Measurements from ENCODE around the gene GSTCD. TPM values are rescaled to one million over a fixed set of nuclear protein-coding genes. Genes with fewer than 3 reads are reported as not detected.
A peak's percentile ranks its signal among the peaks of the same experiment; 100 is the strongest.

The GSTCD gene
- total RNA-seq, 1 experiment from 2014 or later = 17.9 TPM

DNA sequence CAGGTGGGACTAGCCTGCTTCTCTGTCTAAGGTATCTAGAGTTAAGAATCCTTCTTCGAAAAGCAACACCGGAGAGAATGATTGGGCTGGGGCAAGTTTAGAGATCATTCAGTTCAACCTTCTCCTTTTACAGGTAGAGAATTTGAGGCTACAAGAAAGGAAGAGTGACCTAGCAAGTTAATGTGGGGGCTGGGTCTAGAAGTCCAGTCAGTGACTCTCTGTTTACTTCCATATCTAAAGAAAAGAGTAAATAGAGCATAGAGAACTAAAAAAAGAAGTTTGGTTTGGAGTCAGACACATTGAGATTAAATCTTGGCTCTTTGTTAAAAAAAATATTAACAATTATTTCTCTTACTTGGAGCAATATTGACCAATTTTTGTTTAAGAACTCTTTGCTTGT lies 122.6 kb downstream of the GSTCD start:
- Histone ChIP-seq H3K23me2 (ENCODE audit: insufficient read length, low read depth, low read length, poor library complexity, severe bottlenecking) (no peaks in the 10 kb centered on the region), H3K27me3 (ENCODE audit: insufficient read depth, low read length) (no peaks in the 10 kb centered on the region), H3K9ac (ENCODE audit: extremely low read depth, insufficient read length, low read length) (no peak overlapping the region), H3K79me1 (ENCODE audit: insufficient read depth, low read depth, low read length, poor library complexity, severe bottlenecking) (no peaks in the 10 kb centered on the region), H4K91ac (ENCODE audit: insufficient read length, low read depth, low read length) (no peak overlapping the region), H3K9me3 (ENCODE audit: control insufficient read depth, low read depth, low read length) (no peaks in the 10 kb centered on the region), H3K14ac (ENCODE audit: insufficient read depth, low read length) (no peak overlapping the region), H3K4me2 (ENCODE audit: insufficient read depth, insufficient read length, low read length) (no peak overlapping the region), H2BK15ac (ENCODE audit: low read depth, low read length) (no peak overlapping the region), H2BK120ac (ENCODE audit: low read depth, low read length, poor library complexity, severe bottlenecking) (no peak overlapping the region), H2AK5ac (ENCODE audit: insufficient read length, low read length) (no peak overlapping the region), H2BK5ac (ENCODE audit: insufficient read length, low read length) (no peak overlapping the region), H4K8ac (replicated peaks; ENCODE audit: insufficient read length, low read depth, low read length) (no peak overlapping the region), H2BK12ac (ENCODE audit: insufficient read length, low read depth, low read length) (no peak overlapping the region), H3K56ac (ENCODE audit: insufficient read length, low read depth, low read length) (no peak overlapping the region), H3K79me2 (ENCODE audit: insufficient read depth, low read length) (no peaks in the 10 kb centered on the region), H3K4ac (ENCODE audit: low read depth, low read length) (no peak overlapping the region), H3K4me1 (ENCODE audit: insufficient read depth, low read length) (no peaks in the 10 kb centered on the region), H2AFZ (ENCODE audit: low read length) (no peak overlapping the region), H3T11ph (ENCODE audit: low read length) (no peak overlapping the region), H3K18ac (ENCODE audit: insufficient read length, low read depth, low read length) (no peak overlapping the region), H4K20me1 (ENCODE audit: control insufficient read depth, insufficient read depth, insufficient read length) (no peaks in the 10 kb centered on the region), H4K5ac (ENCODE audit: insufficient read length, low read depth, low read length) (no peak overlapping the region), H3K27ac (ENCODE audit: insufficient read length, low read depth, low read length) (no peak overlapping the region), H2BK20ac (ENCODE audit: low read depth, low read length, poor library complexity, severe bottlenecking) (no peak overlapping the region), H3K23ac (ENCODE audit: insufficient read length, low read depth, low read length) (no peak overlapping the region)
- TF ChIP-seq, protein P1, sequence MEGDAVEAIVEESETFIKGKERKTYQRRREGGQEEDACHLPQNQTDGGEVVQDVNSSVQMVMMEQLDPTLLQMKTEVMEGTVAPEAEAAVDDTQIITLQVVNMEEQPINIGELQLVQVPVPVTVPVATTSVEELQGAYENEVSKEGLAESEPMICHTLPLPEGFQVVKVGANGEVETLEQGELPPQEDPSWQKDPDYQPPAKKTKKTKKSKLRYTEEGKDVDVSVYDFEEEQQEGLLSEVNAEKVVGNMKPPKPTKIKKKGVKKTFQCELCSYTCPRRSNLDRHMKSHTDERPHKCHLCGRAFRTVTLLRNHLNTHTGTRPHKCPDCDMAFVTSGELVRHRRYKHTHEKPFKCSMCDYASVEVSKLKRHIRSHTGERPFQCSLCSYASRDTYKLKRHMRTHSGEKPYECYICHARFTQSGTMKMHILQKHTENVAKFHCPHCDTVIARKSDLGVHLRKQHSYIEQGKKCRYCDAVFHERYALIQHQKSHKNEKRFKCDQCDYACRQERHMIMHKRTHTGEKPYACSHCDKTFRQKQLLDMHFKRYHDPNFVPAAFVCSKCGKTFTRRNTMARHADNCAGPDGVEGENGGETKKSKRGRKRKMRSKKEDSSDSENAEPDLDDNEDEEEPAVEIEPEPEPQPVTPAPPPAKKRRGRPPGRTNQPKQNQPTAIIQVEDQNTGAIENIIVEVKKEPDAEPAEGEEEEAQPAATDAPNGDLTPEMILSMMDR (conservative IDR thresholded peaks at IDR 0.05) = no peak
- no peak for DNase-seq
- Mint-ChIP-seq H3K36me3 (ENCODE audit: insufficient read depth in 1 of 3, low read depth in 3 of 3) (peaks cover 8 to 24% (median 15%) of the 10 kb centered on the region in 3 experiments), H3K27ac (peak overlapping the region in 1 of 3 experiments; percentile 13; a peak in 2 of 7 replicates), H3K4me3 (no peak overlapping the region), H3K9me3 (no peaks in the 10 kb centered on the region; a peak in 1 of 5 replicates), H3K4me1 (no peaks in the 10 kb centered on the region), H3K27me3 (ENCODE audit: low read depth) (no peaks in the 10 kb centered on the region)
- WGBS (ENCODE audit: extremely low coverage, insufficient read length, low lambda C conversion rate) = no CpG with 5 or more reads among the region's 2 CpGs
